Glutamatergic neuron (in vitro differentiated cells): ENCODE data around the gene FRAT1. TPM values are rescaled to one million over a fixed set of nuclear protein-coding genes. Genes with fewer than 3 reads are reported as not detected.

Source experiments
- DNase-seq: peaks from one replicate; pipeline ENCODE4 v3.0.0; 2022
- H3K27ac Mint-ChIP-seq: one replicate; pipeline ENCODE4 v1.8.0; 2020; ENCODE audit warnings: mild to moderate bottlenecking, mixed read lengths, inconsistent platforms; ENCODE audit not compliant: unreplicated experiment
- H3K27me3 Mint-ChIP-seq: one replicate; pipeline ENCODE4 v1.8.0; 2020; ENCODE audit warnings: mild to moderate bottlenecking, moderate library complexity, mixed read lengths, inconsistent platforms; ENCODE audit not compliant: unreplicated experiment
- H3K36me3 Mint-ChIP-seq: one replicate; pipeline ENCODE4 v1.8.0; 2020; ENCODE audit warnings: mild to moderate bottlenecking, mixed read lengths, inconsistent platforms; ENCODE audit not compliant: unreplicated experiment
- H3K4me1 Mint-ChIP-seq: one replicate; pipeline ENCODE4 v1.8.0; 2020; ENCODE audit warnings: mild to moderate bottlenecking, low read depth, mixed read lengths, inconsistent platforms; ENCODE audit not compliant: unreplicated experiment
- H3K4me3 Mint-ChIP-seq: one replicate; pipeline ENCODE4 v1.8.0; 2020; ENCODE audit warnings: mild to moderate bottlenecking, mixed read lengths, inconsistent platforms; ENCODE audit not compliant: unreplicated experiment
- H3K9me3 Mint-ChIP-seq: one replicate; pipeline ENCODE4 v1.8.0; 2020; ENCODE audit warnings: mild to moderate bottlenecking, moderate library complexity, mixed read lengths, inconsistent platforms; ENCODE audit not compliant: unreplicated experiment
- total RNA-seq: library from RNA; stranded (reverse); fragmentation: NEBNext Ultra II Directional; extraction: Animal tissue kit (Norgen Biotek cat#: 25700); gene quantifications from one replicate; pipeline ENCODE4 v1.2.1, GENCODE V29; 2021; ENCODE audit not compliant: unreplicated experiment
- TF ChIP-seq, protein P1 (sequence below): fragments of 200-600 bp; sonication (generic); IDR thresholded peaks from one replicate; pipeline ENCODE4 v1.5.0; 2021; ENCODE audit not compliant: partially characterized antibody, unreplicated experiment

FRAT1 gene
- total RNA-seq, 1 donor from 2014 or later, result 10.0 TPM

DNA sequence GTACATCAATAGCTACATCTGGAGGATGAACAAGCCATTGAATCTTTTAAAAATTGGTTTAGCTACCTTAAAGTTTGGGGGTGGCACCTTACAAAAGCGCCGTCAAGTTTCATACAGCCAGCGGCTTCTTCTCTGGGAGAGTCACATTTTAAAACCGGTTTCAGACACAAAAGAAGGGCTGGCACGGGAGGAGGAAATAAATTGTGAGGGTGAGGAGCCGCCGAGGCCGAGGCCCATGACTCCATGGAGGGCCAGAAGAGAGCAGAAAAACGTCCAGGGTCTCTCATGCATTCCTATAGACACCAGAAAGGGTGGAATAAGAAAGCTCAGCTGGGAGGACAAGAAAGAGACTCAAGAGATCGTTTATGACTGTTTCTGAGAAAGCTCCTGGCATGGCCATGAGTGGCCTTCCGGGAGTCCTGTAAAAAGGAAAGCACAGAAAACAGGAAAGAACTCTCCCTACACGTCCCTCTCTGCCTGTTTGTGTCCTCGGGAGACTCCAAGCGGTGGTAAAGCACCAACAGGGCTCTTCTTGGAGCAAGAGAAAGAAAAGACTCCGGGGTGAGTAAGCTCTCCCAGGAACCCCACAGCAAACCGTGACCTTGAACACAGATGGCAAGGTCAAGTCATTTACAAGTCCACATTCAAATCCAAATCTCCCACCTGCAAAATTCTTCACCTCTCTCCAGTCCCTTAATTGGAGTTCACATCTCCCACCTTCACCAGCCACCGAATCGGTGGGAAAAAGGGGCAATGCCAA lies 13.7 kb downstream of the FRAT1 start:
- H3K4me1 Mint-ChIP-seq, result peaks cover 42% of the 10 kb centered on the region
- peak overlapping the region; percentile 96 for H3K4me3 Mint-ChIP-seq
- H3K36me3 Mint-ChIP-seq, result peaks cover 4% of the 10 kb centered on the region
- peaks cover 10% of the 10 kb centered on the region for H3K9me3 Mint-ChIP-seq
- TF ChIP-seq, protein P1, sequence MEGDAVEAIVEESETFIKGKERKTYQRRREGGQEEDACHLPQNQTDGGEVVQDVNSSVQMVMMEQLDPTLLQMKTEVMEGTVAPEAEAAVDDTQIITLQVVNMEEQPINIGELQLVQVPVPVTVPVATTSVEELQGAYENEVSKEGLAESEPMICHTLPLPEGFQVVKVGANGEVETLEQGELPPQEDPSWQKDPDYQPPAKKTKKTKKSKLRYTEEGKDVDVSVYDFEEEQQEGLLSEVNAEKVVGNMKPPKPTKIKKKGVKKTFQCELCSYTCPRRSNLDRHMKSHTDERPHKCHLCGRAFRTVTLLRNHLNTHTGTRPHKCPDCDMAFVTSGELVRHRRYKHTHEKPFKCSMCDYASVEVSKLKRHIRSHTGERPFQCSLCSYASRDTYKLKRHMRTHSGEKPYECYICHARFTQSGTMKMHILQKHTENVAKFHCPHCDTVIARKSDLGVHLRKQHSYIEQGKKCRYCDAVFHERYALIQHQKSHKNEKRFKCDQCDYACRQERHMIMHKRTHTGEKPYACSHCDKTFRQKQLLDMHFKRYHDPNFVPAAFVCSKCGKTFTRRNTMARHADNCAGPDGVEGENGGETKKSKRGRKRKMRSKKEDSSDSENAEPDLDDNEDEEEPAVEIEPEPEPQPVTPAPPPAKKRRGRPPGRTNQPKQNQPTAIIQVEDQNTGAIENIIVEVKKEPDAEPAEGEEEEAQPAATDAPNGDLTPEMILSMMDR, result no peak
- peak overlapping the region; percentile 78 for H3K27ac Mint-ChIP-seq
- H3K27me3 Mint-ChIP-seq, result peaks cover 7% of the 10 kb centered on the region
- no peak for DNase-seq

GRCh38 chr10:97333351-97333600 lies 14.2 kb downstream of the FRAT1 start:
- TF ChIP-seq, protein P1, result no peak
- peak overlapping the region; percentile 78 for H3K27ac Mint-ChIP-seq
- DNase-seq, result no peak
- peaks cover 44% of the 10 kb centered on the region for H3K4me1 Mint-ChIP-seq
- H3K9me3 Mint-ChIP-seq, result peaks cover 10% of the 10 kb centered on the region
- peaks cover 7% of the 10 kb centered on the region for H3K27me3 Mint-ChIP-seq
- peak overlapping the region; percentile 96 for H3K4me3 Mint-ChIP-seq
- peaks cover 4% of the 10 kb centered on the region for H3K36me3 Mint-ChIP-seq

- H3K27ac Mint-ChIP-seq, result peak overlapping the region; percentile 78
- peak; percentile 58 for DNase-seq
- peaks cover 40% of the 10 kb centered on the region for H3K4me1 Mint-ChIP-seq
- peaks cover 10% of the 10 kb centered on the region for H3K9me3 Mint-ChIP-seq
- peaks cover 7% of the 10 kb centered on the region for H3K27me3 Mint-ChIP-seq
- TF ChIP-seq, protein P1, result no peak
- H3K36me3 Mint-ChIP-seq, result peaks cover 4% of the 10 kb centered on the region
- peak overlapping the region; percentile 96 for H3K4me3 Mint-ChIP-seq
Observed at GRCh38 chr10:97333601-97334369, 14.7 kb downstream of the FRAT1 start.

GRCh38 chr10:97334370-97335175 lies 15.5 kb downstream of the FRAT1 start, which contains the start of gene FRAT2:
Gene FRAT2, minus strand, starts transcription at chr10:97334729. Its CDS starts 157 bp downstream, at chr10:97334572.
- Mint-ChIP-seq H3K27me3 (peaks cover 7% of the 10 kb centered on the region), H3K27ac (peak within 1 kb of the TSS; percentile 78), H3K36me3 (peaks cover 4% of the 10 kb centered on the region), H3K9me3 (peaks cover 10% of the 10 kb centered on the region), H3K4me3 (peak within 1 kb of the TSS; percentile 96), H3K4me1 (peaks cover 34% of the 10 kb centered on the region)
- TF ChIP-seq, protein P1, result no peak
- peak; percentile 87 for DNase-seq
